Measurements from ENCODE around the gene KIF5B.
"Not testable (repeated sequence)": the region's sequence is repeated elsewhere in the genome, so short reads cannot be mapped to it uniquely, and the experiment has no call there.

Gene KIF5B

DNA sequence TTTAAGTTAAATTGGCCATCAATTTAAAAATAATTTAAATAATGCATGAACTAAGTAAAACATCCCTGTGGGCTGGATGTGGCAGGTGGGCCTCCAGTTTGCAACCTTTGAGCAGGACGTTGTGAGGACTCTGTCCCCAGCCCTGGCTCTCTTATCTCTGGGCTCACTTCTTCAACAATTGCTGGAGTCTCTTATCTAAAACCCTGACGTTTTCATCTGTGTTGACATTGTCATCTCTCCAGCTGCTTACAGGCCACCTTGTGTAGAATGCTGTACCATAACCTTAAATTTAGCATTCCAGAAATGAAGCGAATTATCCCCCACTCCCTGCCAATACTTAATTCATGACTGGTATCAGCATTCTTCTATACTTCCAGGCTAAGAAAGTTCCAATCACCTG lies 3.2 kb upstream of the KIF5B start:
- no peak for DNase-seq

- DNase-seq: no peak
These were observed 779 bp upstream of the KIF5B start for GRCh38 chr10:32057036-32057372.

DNA sequence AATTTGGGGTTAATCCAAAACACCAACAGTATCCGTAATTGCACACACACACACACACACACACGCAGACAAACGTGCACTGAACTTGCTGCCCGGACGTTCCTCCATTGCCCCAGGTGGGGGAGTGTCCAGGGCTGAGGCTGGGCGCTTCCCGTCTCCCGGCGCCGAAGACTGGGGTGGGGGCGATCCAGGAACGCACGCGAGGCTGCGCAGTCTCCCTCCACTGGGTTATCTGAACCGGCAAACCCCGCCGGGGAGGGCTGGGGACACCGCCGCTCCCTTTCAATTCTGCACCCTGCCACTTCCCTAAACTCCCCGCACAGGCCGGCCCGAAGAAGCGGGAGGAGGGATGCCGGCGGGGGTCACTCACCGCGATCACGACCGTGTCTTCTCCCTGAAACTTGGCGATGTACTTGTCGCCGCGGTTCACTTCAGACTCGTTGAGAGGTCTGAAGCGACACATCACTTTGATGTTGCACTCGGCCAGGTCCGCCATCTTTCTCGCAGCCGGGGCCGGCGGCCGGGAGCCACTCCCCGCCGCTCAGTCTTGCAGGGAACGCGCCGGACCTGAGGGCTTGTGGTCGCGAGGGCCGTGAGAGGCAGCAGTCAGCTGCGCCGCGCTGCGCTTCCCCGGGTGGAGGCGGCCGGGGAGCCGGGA lies 618 bp downstream of the KIF5B start:
- no peak for DNase-seq

- no peak for DNase-seq
These were observed 2.1 kb downstream of the KIF5B start for GRCh38 chr10:32054094-32054493.

GRCh38 chr10:32053392-32053791 lies 2.8 kb downstream of the KIF5B start:
- DNase-seq: not testable (repeated sequence)

- DNase-seq: no peak
These were observed 4.3 kb downstream of the KIF5B start for GRCh38 chr10:32051926-32052325.

DNA sequence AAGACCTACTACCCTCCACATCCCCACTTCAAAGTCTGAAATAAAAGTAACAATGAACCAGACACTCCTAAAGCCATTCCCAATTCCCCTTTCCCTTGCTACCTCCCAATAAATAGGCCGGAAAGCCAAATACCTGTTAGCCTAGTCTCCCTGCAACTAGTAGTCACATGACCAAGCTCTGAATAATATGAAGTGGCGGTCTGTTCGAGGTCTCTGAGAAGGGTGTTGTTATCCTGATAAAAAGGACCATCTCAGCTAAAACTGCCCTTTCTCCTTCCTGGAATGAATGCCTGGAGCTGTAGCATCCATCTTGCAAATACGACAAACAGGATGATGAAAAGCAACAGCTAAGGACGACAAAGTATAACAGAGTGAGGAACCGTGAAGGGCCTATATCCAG lies 6.0 kb downstream of the KIF5B start:
- no peak for DNase-seq

GRCh38 chr10:32049113-32049512 lies 7.1 kb downstream of the KIF5B start:
- DNase-seq: no peak

GRCh38 chr10:32048282-32048681 lies 7.9 kb downstream of the KIF5B start:
- no peak for DNase-seq

- no peak for DNase-seq
These were observed 8.3 kb downstream of the KIF5B start for GRCh38 chr10:32047881-32048280.

GRCh38 chr10:32046151-32046550 lies 10.1 kb downstream of the KIF5B start:
- DNase-seq: no peak

DNA sequence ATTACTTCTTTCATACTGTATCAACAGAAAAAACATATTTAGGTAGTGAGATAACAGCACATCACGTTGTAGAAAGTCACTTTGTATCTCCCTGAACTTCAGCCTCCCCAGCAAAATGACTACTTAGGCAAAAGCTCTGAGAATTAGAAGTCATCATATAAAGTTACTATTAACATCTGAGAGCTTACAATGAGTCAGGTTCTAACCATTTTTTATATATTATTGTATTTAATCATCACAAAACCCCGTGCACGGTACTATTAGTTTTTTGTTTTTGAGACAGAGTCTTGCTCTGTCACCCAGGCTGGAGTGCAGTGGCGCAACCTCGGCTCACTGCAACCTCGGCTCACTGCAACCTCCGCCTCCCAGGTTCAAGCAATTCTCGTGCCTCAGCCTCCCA lies 13.5 kb downstream of the KIF5B start:
- not testable (repeated sequence) for DNase-seq

- DNase-seq: no peak
These were observed 14.8 kb downstream of the KIF5B start for GRCh38 chr10:32041290-32042028.

DNA sequence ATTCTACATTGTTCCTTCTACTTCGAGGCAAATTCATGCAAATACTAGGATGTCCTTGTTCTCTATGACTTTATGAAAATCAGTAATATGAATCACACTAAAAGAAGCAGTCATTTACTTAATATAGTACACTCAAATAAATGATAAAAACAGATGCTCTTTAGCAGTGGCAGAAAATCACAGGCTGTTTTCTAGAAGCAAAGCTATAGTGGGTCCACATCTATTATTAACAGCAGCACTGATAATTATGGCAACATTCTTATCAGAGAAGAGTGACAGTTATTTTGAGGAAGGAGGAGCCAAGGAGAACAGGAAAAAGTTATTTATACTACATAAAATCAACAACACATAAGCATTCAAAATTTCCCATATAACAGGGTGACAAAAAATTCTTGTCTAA lies 16.5 kb downstream of the KIF5B start:
- peak; percentile 52 for DNase-seq

DNA sequence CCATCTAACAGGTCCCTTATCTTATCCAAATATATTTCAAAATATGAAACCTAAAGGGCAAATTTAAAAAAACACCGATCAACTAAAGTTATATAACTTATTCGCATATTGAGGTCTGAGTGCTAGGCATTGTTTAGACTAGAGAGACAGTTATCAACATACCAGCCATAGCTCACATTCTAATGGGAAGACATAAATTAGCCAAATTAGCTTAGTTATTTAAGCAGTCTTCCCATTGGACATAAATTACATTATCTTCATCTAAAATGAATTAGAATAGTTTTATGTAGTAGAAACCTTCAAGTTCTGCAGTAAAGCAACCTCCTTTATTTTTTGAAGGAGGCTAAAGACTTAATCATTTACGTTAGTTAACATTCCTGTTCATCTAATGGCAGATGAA lies 17.4 kb downstream of the KIF5B start:
- DNase-seq: no peak

DNA sequence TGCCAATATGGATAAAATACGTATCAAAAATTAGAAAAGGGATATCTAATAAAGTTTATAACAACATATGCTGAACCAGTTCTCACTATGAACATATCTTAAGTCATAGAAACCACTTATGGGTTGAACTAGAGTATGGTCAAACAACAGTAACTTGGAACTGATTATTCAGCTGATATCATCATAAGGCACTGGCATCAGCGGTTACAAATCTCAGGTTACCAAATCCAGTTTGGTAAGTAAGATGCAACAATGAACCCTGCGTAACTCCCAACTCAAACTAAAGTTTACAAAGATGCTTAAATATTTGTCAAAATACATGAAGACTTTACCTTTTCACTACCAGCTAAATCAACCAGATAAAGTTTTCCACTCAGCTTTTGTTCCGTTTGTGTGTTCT lies 19.3 kb downstream of the KIF5B start:
- no peak for DNase-seq

DNA sequence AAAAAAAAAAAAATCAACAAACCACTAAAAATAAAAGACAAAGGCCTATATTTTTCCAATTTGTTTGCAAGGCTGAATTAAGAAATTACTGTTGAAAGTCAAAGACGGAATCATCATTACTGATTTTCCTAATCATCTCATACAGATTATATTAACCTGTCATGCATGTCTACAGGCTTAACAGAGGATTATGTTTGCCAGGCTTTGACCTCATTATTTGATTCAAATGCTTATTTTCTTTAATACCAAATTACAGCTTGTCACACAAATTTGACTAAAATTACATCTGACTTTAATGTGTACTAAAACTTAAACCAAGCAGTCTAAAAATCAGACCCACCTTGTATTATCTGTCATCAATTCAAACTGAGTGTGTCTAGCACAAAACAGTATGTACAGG lies 21.2 kb downstream of the KIF5B start:
- DNase-seq: no peak

DNA sequence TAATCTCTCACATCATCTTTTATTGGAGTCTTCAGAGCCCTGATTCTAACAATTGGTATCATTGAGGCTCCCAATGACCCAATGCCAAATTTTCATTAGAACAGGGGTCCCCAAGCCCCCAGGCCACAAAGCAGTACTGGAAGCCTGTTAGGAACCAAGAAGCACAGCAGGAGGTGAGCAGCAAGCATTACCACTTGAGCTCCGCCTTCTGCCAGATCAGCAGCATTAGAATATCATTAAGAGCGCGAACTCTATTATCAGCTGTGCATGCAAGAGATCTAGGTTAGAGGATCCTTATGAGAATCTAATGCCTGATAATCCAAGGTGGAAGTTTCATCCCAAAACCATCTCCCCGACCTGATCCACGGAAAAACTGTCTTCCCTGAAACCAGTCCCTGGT lies 23.1 kb downstream of the KIF5B start:
- DNase-seq: no peak

DNA sequence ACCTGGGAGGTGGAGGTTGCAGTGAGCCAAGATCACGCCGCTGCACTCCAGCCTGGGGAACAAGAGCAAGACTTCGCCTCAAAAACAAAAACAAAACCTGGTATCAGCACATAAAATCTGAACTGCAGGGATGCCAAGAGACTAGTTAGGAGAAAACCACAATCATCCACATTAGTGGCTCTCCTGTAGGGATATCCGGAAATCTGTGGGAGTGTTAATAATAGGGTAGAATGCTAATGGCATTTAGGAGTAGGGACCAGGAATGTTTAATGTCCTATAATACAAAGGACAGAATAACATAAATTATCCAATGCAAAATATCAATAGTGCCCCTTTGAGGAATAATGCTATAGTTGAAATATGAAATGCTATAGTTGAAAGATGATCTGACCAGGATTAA lies 24.3 kb downstream of the KIF5B start:
- no peak for DNase-seq

DNA sequence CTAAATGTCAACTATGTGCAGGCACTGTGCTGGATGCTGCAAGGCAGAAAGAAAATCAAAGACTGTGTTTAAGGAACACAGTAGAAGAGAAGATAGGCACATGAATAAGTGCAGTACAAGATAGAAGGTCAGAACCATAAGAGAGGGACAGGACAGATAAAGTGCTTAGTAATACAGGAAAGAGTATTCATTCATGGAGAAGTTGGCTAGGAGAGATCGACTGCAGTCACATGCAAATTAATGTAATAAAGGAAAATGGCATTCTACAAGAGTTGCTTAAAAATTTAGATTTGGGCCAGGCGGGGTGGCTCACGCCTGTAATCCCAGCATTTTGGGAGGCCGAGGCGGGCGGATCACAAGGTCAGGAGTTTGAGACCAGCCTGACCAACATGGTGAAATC lies 24.8 kb downstream of the KIF5B start:
- DNase-seq: no peak

- no peak for DNase-seq
These were observed 27.5 kb downstream of the KIF5B start for GRCh38 chr10:32028710-32029109.

DNA sequence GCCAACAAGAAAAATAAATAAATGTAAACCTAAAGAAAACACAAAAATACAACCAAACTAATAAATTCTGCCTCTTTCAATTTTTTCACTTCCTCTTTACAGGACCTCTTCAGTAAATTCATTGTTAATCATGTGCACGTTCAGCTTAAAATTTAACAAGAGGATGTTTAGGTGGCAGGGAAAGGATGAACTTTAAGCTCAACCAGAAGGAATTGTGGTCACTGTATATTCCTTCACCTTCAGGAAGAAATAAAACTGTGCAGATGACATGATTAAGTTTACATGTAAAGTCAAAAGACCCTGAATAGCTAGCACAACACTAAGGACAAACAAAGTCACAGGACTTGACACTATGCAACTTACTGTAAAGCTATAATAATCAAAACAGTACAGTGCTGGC lies 33.0 kb downstream of the KIF5B start:
- no peak for DNase-seq

- no peak for DNase-seq
These were observed 39.2 kb downstream of the KIF5B start for GRCh38 chr10:32017044-32017443.

DNA sequence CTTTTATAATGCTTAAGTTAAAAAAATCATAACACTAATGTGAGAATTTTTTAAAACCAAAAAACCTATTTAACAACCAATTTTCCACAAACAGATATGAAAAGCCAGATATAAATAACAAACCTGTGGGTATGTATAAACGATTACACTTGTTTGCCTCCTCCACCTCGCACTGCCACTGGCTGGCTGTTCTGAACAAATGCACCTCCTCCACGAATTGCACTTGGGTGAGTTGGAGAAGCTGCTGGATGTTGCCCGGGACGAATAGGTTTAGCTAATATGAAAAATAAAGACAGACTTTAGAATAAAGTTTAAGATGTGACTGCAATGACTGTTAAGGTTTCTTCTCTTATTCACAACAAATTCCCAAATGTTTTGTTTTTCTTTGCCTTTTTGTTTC lies 40.8 kb downstream of the KIF5B start:
- DNase-seq: no peak

- DNase-seq: no peak
These were observed 49.2 kb downstream of the KIF5B start for GRCh38 chr10:32007026-32007425.

All from NCI-H1048 (cell line).